ENCODE data around the gene MTFP1. TPM values are rescaled to one million over a fixed set of nuclear protein-coding genes. Genes with fewer than 3 reads are reported as not detected.

The MTFP1 gene
- total and polyA plus RNA-seq, 10 donors: 9.9 to 36.8 (median 19.9) TPM

GRCh38 chr22:30396871-30397655 is 28.5 kb upstream of the MTFP1 start, which contains the start of gene SEC14L2:
Gene SEC14L2, plus strand, starts transcription at chr22:30397018. Its CDS starts 99 bp downstream, at chr22:30397117.
- peaks cover 0 to 56% (median 32%) of the 10 kb centered on the region in 7 donors for H3K27me3 ChIP-seq (replicated peaks in 1 of 7)
- DNase-seq: no peak
- no peaks in the 10 kb centered on the region for H3K9me3 ChIP-seq
- intact Hi-C loops (cut with DNase I; ENCODE audit: low total_unique reads): no loop called here
- H3K36me3 ChIP-seq: no peaks in the 10 kb centered on the region
- peak within 1 kb of the TSS in 2 of 8 donors; percentile 28 to 48 for H3K27ac ChIP-seq
- WGBS, 5 donors: 2 to 4% (median 3%) methylated on average over 32 to 56 of the region's 56 CpGs
- H3K4me3 ChIP-seq: peak within 1 kb of the TSS; percentile 18 to 71 (median 42)
- peaks cover 0 to 49% (median 27%) of the 10 kb centered on the region in 6 donors for H3K4me1 ChIP-seq
- TF ChIP-seq POLR2A (IDR thresholded peaks at IDR 0.05) (no peak), POLR2AphosphoS5 (IDR thresholded peaks at IDR 0.05) (peak in 2 of 3 donors; percentile 48 to 60)

GRCh38 chr22:30397656-30398635 is 27.6 kb upstream of the MTFP1 start:
- Histone ChIP-seq H3K36me3 (no peaks in the 10 kb centered on the region), H3K27me3 (replicated peaks in 1 of 7) (peaks cover 0 to 56% (median 32%) of the 10 kb centered on the region in 7 donors), H3K4me1 (peaks cover 0 to 40% (median 22%) of the 10 kb centered on the region in 6 donors), H3K4me3 (peak overlapping the region in 6 of 8 donors; percentile 40 to 71 (median 45)), H3K9me3 (no peaks in the 10 kb centered on the region), H3K27ac (peak overlapping the region in 1 of 8 donors; percentile 28)
- no peak for TF ChIP-seq POLR2AphosphoS5 (IDR thresholded peaks at IDR 0.05)
- WGBS, 5 donors: 28 to 38% (median 33%) methylated on average over 10 to 11 of the region's 11 CpGs
- no peak for DNase-seq
- intact Hi-C loops (cut with DNase I; ENCODE audit: low total_unique reads): no loop called here

- H3K27me3 ChIP-seq (replicated peaks in 1 of 7): peaks cover 0 to 56% (median 32%) of the 10 kb centered on the region in 7 donors
- H3K4me3 ChIP-seq: no peak overlapping the region
- no peak overlapping the region for H3K27ac ChIP-seq
- H3K36me3 ChIP-seq: no peaks in the 10 kb centered on the region
- H3K4me1 ChIP-seq: peaks cover 0 to 33% (median 20%) of the 10 kb centered on the region in 6 donors
- DNase-seq: no peak
- H3K9me3 ChIP-seq: no peaks in the 10 kb centered on the region
- 58 to 70% (median 67%) methylated on average over 24 to 25 of the region's 25 CpGs for WGBS, 5 donors
- no peak for TF ChIP-seq POLR2AphosphoS5 (IDR thresholded peaks at IDR 0.05)
- no peak for TF ChIP-seq POLR2A (IDR thresholded peaks at IDR 0.05)
- intact Hi-C loops (cut with DNase I; ENCODE audit: low total_unique reads): no loop called here
These were observed 26.6 kb upstream of the MTFP1 start for GRCh38 chr22:30398685-30399680.

- TF ChIP-seq CTCF (IDR thresholded peaks at IDR 0.05 in 8 of 11, conservative IDR thresholded peaks at IDR 0.05 in 3 of 11) (no peak), POLR2A (IDR thresholded peaks at IDR 0.05) (no peak), POLR2AphosphoS5 (IDR thresholded peaks at IDR 0.05) (no peak)
- H3K4me3 ChIP-seq: no peak overlapping the region
- H3K4me1 ChIP-seq: peaks cover 0 to 33% (median 20%) of the 10 kb centered on the region in 6 donors
- H3K36me3 ChIP-seq: no peaks in the 10 kb centered on the region
- peaks cover 0 to 54% (median 32%) of the 10 kb centered on the region in 7 donors for H3K27me3 ChIP-seq (replicated peaks in 1 of 7)
- 79 to 94% (median 88%) methylated on average over 4 to 5 of the region's 5 CpGs for WGBS, 5 donors
- H3K9me3 ChIP-seq: no peaks in the 10 kb centered on the region
- no peak overlapping the region for H3K27ac ChIP-seq
- intact Hi-C loops (cut with DNase I; ENCODE audit: low total_unique reads): no loop called here
- DNase-seq: no peak
These were observed 25.9 kb upstream of the MTFP1 start for GRCh38 chr22:30399718-30400117.

Data from spleen (tissue), 11 donors.